Liver (tissue), 9 donors: Measurements from ENCODE around the gene PDE4D. TPM values are rescaled to one million over a fixed set of nuclear protein-coding genes. Genes with fewer than 3 reads are reported as not detected.

ENCODE experiments used
- DNase-seq: peaks from one replicate; pipeline ENCODE4 v3.0.0-alpha.2; 2017; ENCODE audit warnings: low spot score
- H3K27ac ChIP-seq, 2 donors: one replicate each; pipeline ENCODE4 v1.7.0; 2013; ENCODE audit warnings: inconsistent platforms in 2 of 2, low read length in 2 of 2, control low read depth in 1 of 2, low read depth in 1 of 2, mild to moderate bottlenecking in 1 of 2
- H3K27me3 ChIP-seq, 4 donors: one replicate each; pipeline versions ENCODE4 v1.6.1 to v1.7.0; 2013; ENCODE audit warnings: low read length in 3 of 4, inconsistent platforms in 1 of 4, mild to moderate bottlenecking in 1 of 4, moderate library complexity in 1 of 4; ENCODE audit not compliant: control insufficient read depth in 4 of 4, insufficient read depth in 4 of 4
- H3K36me3 ChIP-seq, 4 donors: one replicate each; pipeline versions ENCODE4 v1.6.1 to v1.7.0; 2013; ENCODE audit warnings: low read length in 3 of 4, mild to moderate bottlenecking in 3 of 4, low read depth in 1 of 4, moderate library complexity in 1 of 4; ENCODE audit not compliant: control insufficient read depth in 4 of 4, insufficient read depth in 3 of 4
- H3K4me1 ChIP-seq, 4 donors: one replicate each; pipeline versions ENCODE4 v1.6.1 to v1.7.0; 2013; ENCODE audit warnings: low read length in 3 of 4, mild to moderate bottlenecking in 3 of 4, moderate library complexity in 1 of 4; ENCODE audit not compliant: control insufficient read depth in 4 of 4, insufficient read depth in 4 of 4
- H3K4me3 ChIP-seq, 3 donors: one replicate each; pipeline versions ENCODE4 v1.6.1 to v1.7.0; 2013; ENCODE audit warnings: low read length in 3 of 3, control low read depth in 1 of 3, low read depth in 1 of 3, mild to moderate bottlenecking in 1 of 3
- H3K9ac ChIP-seq, 2 donors: one replicate each; pipeline ENCODE4 v1.7.0; 2013; ENCODE audit warnings: low read length in 2 of 2, mild to moderate bottlenecking in 2 of 2, moderate library complexity in 2 of 2, control low read depth in 1 of 2, low read depth in 1 of 2
- H3K9me3 ChIP-seq, 4 donors: one replicate each; pipeline versions ENCODE4 v1.6.1 to v1.7.0; 2013; ENCODE audit warnings: low read length in 3 of 4; ENCODE audit not compliant: control insufficient read depth in 4 of 4
- EGR1 ChIP-seq, 2 donors: IDR thresholded peaks; 2 replicates each; pipeline ENCODE4 v1.6.1; 2016 to 2018; ENCODE audit warnings: antibody characterized with exemption in 2 of 2, low read depth in 2 of 2
- FOXA2 ChIP-seq: IDR thresholded peaks from 2 replicates; pipeline ENCODE4 v1.6.1; 2016; ENCODE audit warnings: antibody characterized with exemption
- GABPA ChIP-seq, 2 donors: IDR thresholded peaks in 1 of 2; conservative IDR thresholded peaks in 1 of 2; 2 replicates each; pipeline ENCODE4 v1.6.1; 2016; ENCODE audit warnings: antibody characterized with exemption in 2 of 2, mild to moderate bottlenecking in 1 of 2, moderate library complexity in 1 of 2
- HNF4A ChIP-seq, 2 donors: conservative IDR thresholded peaks; 2 replicates each; pipeline ENCODE4 v1.6.1; 2016; ENCODE audit warnings: antibody characterized with exemption in 2 of 2, mild to moderate bottlenecking in 2 of 2
- HNF4G ChIP-seq: IDR thresholded peaks from 2 replicates; pipeline ENCODE4 v1.6.1; 2016; ENCODE audit warnings: antibody characterized with exemption
- JUND ChIP-seq, 2 donors: IDR thresholded peaks; 2 replicates each; pipeline ENCODE4 v1.6.1; 2016; ENCODE audit warnings: antibody characterized with exemption in 2 of 2
- MAX ChIP-seq: IDR thresholded peaks from 2 replicates; pipeline ENCODE4 v1.6.1; 2016; ENCODE audit warnings: antibody characterized with exemption
- NR2F2 ChIP-seq: IDR thresholded peaks from 2 replicates; pipeline ENCODE4 v1.6.1; 2016; ENCODE audit warnings: antibody characterized with exemption
- RAD21 ChIP-seq, 2 donors: IDR thresholded peaks; 2 replicates each; pipeline ENCODE4 v1.6.1; 2016; ENCODE audit warnings: antibody characterized with exemption in 2 of 2, mild to moderate bottlenecking in 2 of 2
- RXRA ChIP-seq, 2 donors: IDR thresholded peaks; 2 replicates each; pipeline ENCODE4 v1.6.1; 2017 to 2018; ENCODE audit warnings: antibody characterized with exemption in 2 of 2, mild to moderate bottlenecking in 1 of 2
- TAF1 ChIP-seq: conservative IDR thresholded peaks from 2 replicates; pipeline ENCODE4 v1.6.1; 2016; ENCODE audit warnings: antibody characterized with exemption, mild to moderate bottlenecking
- ZBTB33 ChIP-seq: IDR thresholded peaks from 2 replicates; pipeline ENCODE4 v1.6.1; 2016; ENCODE audit warnings: antibody characterized with exemption
- WGBS: extraction: QIAGEN DNeasy Blood & Tissue Kit; methylation state at CpG from one replicate; pipeline ENCODE4 v1.1.7; 2013; 5-methylcytosine and 5-hydroxymethylcytosine counted together
- polyA plus RNA-seq, 2 donors: library from polyadenylated mRNA; stranded (reverse) in 1 of 2; unstranded in 1 of 2; fragments of 200-250 nt in 1 of 2; fragments of >200 nt in 1 of 2; fragmentation: Nextera tagmentation in 1 of 2; extraction: Ambion mirVana in 1 of 2; gene quantifications; one replicate each; pipeline versions ENCODE4 v1.2.1 to v1.2.3, GENCODE V29; 2013 to 2015
- total RNA-seq, 2 donors: library from RNA; depleted of rRNA; stranded (reverse); fragments of >200 nt; gene quantifications; one replicate each; pipeline ENCODE4 v1.2.3, GENCODE V29; 2014
- TF ChIP-seq, protein P1 (sequence below): IDR thresholded peaks from 2 replicates; pipeline ENCODE4 v1.6.1; 2016; ENCODE audit warnings: antibody characterized with exemption
- TF ChIP-seq, protein P2 (sequence below): IDR thresholded peaks from 2 replicates; pipeline ENCODE4 v1.6.1; 2016; ENCODE audit warnings: antibody characterized with exemption, mild to moderate bottlenecking
- TF ChIP-seq, protein P3 (sequence below): fragments of 150-350 bp; IDR thresholded peaks from 2 replicates; pipeline ENCODE4 v1.5.1; 2017; ENCODE audit warnings: improper control_type of control experiment, low read depth, low read length; ENCODE audit not compliant: missing input control
- donor health status: healthy.
- donor health status: healthy.
- donor health status: healthy.
- donor health status: healthy.
- donor health status: healthy.

The PDE4D gene
- total and polyA plus RNA-seq, 4 donors = 0.67 to 11.9 (median 6.5) TPM

DNA sequence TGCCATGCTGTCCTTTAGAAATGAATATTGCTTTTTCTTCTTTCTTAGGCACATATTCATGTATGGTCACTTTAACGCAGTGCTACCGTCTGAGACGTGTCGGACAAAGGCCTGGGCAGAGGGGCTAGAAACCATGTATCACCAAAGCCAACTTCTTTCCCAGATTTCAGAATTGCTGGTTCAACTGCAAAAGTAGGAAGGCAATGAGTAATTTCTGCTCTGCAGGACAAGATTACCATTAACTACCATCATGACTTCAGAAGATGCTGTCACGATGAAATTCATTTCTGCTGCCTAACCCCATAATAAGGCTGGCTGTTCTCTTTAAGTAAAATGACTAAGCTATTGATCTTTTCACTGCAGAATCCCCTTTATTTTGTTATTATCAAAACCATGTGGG is 306.7 kb downstream of the PDE4D start:
- 82% methylated on average over 5 of the region's 5 CpGs for WGBS
- no peak for DNase-seq
- Histone ChIP-seq H3K27ac (no peak overlapping the region), H3K4me3 (no peak overlapping the region), H3K9me3 (no peaks in the 10 kb centered on the region), H3K4me1 (peaks cover 0 to 8% (median 0%) of the 10 kb centered on the region in 4 donors), H3K27me3 (peaks cover 0 to 3% (median 0%) of the 10 kb centered on the region in 4 donors), H3K9ac (no peak overlapping the region), H3K36me3 (no peaks in the 10 kb centered on the region)
- TF ChIP-seq RAD21 (IDR thresholded peaks at IDR 0.05) (no peak), EGR1 (IDR thresholded peaks at IDR 0.05; ENCODE audit: low read depth in 2 of 2) (no peak), HNF4A (conservative IDR thresholded peaks at IDR 0.05) (no peak), JUND (IDR thresholded peaks at IDR 0.05) (no peak), HNF4G (no peak), FOXA2 (no peak), TAF1 (no peak), RXRA (IDR thresholded peaks at IDR 0.05) (no peak), GABPA (IDR thresholded peaks at IDR 0.05 in 1 of 2, conservative IDR thresholded peaks at IDR 0.05 in 1 of 2) (no peak), NR2F2 (no peak), ZBTB33 (no peak), MAX (no peak)
- TF ChIP-seq, protein P1, sequence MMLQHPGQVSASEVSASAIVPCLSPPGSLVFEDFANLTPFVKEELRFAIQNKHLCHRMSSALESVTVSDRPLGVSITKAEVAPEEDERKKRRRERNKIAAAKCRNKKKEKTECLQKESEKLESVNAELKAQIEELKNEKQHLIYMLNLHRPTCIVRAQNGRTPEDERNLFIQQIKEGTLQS = no peak
- TF ChIP-seq, protein P2, sequence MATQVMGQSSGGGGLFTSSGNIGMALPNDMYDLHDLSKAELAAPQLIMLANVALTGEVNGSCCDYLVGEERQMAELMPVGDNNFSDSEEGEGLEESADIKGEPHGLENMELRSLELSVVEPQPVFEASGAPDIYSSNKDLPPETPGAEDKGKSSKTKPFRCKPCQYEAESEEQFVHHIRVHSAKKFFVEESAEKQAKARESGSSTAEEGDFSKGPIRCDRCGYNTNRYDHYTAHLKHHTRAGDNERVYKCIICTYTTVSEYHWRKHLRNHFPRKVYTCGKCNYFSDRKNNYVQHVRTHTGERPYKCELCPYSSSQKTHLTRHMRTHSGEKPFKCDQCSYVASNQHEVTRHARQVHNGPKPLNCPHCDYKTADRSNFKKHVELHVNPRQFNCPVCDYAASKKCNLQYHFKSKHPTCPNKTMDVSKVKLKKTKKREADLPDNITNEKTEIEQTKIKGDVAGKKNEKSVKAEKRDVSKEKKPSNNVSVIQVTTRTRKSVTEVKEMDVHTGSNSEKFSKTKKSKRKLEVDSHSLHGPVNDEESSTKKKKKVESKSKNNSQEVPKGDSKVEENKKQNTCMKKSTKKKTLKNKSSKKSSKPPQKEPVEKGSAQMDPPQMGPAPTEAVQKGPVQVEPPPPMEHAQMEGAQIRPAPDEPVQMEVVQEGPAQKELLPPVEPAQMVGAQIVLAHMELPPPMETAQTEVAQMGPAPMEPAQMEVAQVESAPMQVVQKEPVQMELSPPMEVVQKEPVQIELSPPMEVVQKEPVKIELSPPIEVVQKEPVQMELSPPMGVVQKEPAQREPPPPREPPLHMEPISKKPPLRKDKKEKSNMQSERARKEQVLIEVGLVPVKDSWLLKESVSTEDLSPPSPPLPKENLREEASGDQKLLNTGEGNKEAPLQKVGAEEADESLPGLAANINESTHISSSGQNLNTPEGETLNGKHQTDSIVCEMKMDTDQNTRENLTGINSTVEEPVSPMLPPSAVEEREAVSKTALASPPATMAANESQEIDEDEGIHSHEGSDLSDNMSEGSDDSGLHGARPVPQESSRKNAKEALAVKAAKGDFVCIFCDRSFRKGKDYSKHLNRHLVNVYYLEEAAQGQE = no peak
- TF ChIP-seq, protein P3, sequence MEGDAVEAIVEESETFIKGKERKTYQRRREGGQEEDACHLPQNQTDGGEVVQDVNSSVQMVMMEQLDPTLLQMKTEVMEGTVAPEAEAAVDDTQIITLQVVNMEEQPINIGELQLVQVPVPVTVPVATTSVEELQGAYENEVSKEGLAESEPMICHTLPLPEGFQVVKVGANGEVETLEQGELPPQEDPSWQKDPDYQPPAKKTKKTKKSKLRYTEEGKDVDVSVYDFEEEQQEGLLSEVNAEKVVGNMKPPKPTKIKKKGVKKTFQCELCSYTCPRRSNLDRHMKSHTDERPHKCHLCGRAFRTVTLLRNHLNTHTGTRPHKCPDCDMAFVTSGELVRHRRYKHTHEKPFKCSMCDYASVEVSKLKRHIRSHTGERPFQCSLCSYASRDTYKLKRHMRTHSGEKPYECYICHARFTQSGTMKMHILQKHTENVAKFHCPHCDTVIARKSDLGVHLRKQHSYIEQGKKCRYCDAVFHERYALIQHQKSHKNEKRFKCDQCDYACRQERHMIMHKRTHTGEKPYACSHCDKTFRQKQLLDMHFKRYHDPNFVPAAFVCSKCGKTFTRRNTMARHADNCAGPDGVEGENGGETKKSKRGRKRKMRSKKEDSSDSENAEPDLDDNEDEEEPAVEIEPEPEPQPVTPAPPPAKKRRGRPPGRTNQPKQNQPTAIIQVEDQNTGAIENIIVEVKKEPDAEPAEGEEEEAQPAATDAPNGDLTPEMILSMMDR = no peak
